IPS DF 4.7 (cell line): ENCODE data around the gene ACAP1.
"Not testable (repeated sequence)": the region's sequence is repeated elsewhere in the genome, so short reads cannot be mapped to it uniquely, and the experiment has no call there.

ENCODE experiments used
- DNase-seq: peaks from one replicate; pipeline ENCODE4 v3.0.0-alpha.2; 2013; ENCODE audit warnings: low spot score; ENCODE audit errors: extremely low read depth

Gene ACAP1

DNA sequence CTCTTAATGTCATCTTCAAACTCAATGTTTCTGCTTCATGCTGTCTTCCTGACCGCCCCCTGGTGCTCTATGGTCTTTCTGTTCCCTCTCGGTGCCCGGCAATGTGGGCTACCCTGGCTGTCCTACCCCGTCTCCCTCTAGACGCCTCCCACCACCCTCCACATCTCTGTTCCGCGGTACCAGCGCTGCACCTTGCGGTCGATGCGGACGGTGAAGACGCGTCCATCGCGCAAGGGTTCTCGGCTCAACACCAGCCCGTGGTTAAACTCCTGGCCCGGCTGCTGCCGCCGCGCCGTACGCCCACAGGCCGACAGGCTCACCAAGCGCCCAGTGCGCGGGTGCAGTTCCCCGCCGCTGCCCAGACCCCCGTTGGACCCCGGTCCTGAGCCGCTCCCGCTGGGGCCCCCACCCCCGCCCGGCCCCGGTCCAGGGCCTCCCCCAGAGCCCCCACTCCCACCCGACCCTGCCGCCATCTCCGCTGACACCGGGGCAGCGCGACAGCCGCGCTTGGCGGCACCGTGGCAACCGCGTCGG, 7.4 kb upstream of the ACAP1 start, which contains the start of gene NEURL4:
TSS of gene NEURL4 (minus strand) at position 496 of the 534 bp plus-strand sequence. CDS start at position 473, 23 bp downstream.
- no peak for DNase-seq

DNA sequence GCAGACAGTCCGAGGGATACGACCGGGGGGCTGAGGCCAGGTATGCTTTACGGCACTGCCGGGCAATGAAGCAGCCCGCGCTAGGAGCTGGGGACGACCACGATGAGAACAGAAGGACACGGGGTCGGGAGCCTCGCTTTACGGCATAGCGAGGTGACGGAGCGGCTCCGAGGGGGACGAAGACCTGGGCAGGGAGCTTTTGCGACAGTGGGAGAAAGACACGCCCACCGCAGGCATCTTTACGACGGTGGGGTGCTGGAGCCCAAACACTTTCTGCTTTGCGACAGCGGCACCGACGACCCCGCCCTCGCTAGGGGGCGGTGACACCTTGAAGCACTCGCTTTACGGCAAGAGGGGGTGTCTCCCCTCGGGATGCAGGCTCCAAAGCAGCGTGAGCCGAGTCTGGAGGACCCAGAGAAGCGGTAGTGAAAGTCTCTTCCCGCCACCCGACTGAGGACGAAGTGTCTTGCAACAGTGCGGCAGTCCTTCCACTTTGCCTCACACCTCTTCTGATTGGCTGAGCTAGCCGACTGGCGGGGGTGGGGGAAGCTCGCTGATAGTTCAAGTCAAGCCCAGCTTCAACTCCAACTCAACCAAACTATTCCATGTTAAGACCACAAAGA, 6.8 kb upstream of the ACAP1 start:
- no peak for DNase-seq

DNA sequence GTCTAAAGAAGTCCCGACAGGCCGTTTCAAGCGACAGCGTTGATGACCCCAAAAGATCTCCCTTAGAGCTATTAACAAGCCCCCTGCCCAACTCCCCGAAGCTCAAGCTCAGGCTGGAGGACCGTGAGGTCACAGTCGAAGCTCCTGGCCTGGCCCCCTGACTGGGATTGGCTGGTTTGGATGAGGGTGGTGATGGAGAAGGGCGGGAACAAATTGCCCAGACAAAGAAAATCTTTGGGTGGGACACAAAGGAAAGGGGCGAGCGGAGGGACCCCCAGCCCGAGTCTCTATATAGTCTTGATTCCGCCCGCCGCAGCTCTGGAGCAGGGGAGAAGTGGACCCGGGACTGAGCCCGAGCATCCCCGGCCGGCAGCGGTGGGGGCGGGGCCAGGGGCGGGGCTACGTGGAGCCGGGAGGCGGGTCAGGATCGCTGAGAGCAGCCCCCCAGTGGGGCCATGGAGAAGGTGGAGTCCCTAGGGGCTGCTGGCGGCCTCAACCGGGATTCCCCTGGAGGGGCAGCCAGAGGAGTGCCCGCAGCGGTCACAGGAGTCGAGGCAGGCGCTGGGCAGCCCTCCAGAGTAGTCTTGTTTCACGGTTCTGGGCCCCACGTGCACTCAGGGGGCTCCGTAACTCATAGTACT, 6.2 kb upstream of the ACAP1 start:
- DNase-seq = no peak

DNA sequence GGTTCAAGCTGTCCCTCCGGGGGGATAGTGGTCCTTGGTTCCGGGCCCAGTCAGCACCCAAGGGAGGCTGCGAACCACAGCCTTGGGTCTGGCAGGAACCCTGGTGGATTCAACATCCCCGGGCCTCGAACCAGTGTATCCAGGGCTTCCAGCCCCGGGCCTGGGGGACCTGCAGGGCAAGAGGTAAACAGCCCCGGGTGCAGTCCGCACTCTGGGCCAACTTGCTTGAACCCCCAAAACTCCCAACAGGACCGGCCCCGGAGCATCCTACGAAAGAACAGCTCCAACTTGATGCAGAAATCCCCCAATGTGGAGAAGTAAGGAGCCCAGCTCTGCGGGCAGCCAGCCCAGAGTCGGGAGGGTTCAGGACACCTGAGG, 5.7 kb upstream of the ACAP1 start:
- no peak for DNase-seq

DNA sequence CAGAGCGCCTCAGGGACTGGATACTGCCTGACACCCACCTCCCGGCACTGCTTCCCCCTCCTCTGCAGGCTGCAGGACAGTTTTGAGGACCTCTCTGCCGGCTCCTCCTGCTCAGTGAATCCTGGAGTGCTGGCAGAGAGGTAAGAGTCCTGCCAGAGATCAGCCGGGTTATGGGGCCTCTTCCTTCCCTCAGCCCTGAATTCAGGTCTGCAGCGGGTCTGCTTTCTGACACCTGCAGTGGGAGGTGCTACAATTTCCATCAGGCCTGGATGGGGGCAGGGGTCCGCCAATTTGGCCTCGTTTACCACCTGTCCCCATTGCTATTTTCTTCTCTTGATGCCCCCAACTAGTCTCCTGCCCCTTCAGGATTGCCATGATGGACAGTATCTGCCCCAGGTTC, 4.2 kb upstream of the ACAP1 start:
- DNase-seq = no peak

DNA sequence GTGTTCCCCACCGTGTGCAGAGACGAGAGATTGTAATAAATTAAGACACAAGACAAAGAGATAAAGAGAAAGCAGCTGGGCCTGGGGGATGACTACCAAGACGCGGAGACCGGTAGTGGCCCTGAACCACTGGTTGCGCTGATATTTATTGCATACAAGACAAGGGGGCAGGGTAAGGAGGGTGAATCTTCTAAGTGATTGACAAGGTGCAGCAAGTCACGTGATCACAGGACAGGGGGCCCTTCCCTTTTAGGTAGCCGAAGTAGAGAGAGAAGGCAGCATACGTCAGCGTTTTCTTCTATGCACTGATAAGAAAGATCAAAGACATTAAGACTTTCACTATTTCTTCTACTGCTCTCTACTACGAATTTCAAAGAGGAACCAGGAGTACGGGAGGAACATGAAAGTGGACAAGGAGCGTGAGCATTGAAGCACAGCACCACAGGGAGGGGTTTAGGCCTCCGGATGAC, 3.7 kb upstream of the ACAP1 start:
- not testable (repeated sequence) for DNase-seq

DNA sequence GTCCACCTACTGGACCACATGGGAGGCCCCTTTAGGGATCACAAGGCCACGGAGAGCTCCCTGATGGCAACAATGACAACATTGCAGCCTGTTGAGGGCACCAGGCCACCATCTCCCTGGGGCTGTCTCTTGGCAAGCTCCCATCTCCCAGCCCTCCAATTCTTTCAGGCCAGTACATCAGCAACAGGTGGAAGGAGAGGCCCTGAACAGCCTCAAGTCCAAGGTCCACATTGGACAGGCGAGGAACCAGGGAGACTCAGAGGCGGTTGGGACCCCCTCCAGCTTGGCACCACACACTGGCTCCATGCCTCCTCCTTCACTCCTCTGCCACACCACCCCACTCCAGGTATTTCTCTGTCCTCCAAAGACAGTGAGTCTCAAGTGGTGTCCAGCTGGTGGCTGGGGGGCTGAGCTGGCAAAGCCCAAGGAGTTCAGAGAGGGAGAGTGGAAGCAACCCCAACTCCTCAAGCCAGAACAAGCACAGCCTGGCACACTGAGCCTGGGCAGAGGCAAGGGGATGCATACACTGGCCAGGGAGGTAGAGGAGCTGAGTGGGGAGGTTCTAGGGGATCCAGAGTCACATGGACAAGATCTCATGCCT, 1.3 kb upstream of the ACAP1 start:
- DNase-seq = no peak

DNA sequence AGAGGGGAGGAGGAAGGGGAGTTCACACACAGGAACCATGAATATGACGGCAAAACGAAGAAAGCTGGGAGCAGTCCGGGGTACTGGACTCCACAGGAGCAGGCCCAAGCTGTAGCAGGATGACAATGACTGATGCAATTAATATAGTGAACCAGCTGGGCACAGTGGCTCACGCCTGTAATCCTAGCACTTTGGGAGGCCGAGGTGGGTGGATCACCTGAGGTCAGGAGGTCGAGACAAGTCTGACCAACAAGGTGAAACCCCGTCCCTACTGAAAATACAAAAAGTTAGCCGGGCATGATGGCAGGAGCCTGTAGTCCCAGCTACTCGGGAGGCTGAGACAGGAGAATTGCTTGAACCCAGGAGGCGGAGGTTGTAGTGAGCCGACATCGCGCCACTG, 564 bp upstream of the ACAP1 start:
- not testable (repeated sequence) for DNase-seq

DNA sequence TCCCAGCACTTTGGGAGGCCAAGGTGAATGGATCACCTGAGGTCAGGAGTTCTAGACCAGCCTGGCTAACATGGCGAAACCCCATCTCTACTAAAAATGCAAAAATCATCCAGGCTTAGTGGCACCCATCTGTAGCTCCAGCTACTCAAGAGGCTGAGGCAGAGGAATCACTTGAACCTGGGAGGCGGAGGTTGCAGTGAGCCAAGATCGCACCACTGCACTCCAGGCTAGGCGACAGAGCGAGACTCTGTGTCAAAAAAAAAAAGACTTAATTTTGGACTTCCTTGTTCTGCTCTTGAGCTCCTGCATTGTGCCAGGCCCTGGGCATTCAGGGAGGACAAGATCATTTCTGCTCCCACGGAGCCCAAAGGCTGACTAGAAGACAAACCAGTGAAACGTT, 1.3 kb downstream of the ACAP1 start:
- not testable (repeated sequence) for DNase-seq

DNA sequence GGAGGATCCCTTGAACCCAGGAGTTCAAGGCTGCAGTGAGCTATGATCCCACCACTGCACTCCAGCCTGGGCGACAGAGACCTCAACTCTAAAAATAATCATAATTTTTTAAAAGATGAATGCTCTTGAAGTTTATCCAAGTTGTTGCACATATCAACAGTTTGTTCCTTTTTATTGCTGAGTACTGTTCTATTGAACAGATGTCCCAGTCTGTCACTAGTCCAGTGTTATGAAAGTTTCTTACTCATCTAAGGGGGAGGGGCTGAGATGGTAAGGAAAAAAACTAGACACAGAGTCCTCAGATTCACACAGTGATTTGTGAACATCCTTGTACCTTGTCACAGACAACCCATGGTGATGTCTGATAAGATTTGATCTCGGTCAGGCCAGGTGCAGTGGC, 3.9 kb downstream of the ACAP1 start:
- no peak for DNase-seq

DNA sequence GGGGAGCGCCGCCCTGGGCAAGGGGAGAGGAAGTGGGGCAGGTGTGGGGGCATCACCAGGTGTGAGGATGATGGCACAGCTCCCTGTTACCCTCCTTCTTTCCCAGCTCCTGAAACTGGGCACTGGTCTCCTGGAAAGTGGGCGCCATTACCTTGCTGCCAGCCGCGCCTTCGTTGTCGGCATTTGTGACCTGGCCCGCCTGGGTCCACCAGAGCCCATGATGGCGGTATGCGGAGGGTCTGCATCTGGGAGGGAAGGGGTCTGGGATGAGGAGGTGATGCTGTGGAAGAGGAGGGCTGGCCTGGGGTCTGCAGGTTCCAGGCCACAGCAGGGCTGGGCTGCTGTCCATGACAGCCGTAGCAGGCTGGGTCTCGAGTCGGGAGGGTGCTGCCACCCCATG, 5.5 kb downstream of the ACAP1 start:
- no peak for DNase-seq

DNA sequence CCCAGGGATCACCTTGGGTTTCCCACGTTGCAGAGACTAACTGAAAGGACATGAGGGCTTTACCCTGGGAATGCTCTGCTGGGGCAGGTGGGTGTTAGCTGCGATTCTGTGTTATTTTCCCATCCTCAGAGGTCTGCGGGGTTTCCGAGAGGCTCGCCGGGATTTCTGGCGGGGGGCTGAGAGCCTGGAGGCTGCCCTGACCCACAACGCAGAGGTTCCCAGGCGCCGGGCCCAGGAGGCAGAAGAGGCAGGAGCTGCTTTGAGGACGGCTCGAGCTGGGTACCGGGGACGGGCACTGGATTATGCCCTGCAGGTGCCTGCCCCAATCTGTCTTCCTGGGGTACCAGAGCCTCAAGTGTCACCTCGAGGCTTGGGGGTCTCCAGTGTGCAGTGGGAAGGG, 6.9 kb downstream of the ACAP1 start:
- no peak for DNase-seq

DNA sequence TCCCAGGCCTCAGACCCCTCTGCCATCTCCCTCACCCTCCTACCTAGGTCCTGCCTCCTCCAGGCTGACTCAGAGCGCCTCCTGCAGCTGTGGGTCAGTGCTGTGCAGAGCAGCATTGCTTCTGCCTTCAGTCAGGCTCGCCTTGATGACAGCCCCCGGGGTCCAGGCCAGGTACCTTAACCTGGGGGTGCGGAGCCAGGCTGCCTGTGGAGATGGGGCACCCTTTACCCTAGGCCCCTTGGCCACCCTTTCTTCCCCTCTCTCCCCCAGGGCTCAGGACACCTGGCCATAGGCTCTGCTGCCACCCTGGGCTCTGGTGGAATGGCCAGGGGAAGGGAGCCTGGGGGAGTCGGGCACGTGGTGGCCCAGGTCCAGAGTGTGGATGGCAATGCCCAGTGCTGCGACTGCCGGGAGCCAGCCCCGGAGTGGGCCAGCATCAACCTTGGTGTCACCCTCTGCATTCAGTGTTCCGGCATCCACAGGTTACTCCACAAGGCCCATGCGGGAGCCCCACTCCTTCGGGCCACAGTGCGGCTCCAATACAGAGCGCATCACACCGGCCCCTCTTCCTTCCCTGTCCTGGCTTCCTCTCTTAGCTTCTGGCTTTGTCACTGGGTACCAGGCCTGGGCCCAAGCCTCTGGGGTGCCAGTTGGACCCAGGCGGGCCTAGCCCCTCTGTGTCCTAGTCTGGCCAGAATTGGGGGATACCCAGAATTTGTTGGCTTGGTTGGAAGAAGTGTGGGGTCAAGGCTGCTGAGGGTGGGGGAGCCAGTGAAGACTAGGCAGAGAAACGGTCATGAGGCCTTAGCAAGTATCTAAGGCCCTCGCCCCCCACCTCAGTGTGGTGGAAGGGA, 10.7 kb downstream of the ACAP1 start:
- DNase-seq = no peak

DNA sequence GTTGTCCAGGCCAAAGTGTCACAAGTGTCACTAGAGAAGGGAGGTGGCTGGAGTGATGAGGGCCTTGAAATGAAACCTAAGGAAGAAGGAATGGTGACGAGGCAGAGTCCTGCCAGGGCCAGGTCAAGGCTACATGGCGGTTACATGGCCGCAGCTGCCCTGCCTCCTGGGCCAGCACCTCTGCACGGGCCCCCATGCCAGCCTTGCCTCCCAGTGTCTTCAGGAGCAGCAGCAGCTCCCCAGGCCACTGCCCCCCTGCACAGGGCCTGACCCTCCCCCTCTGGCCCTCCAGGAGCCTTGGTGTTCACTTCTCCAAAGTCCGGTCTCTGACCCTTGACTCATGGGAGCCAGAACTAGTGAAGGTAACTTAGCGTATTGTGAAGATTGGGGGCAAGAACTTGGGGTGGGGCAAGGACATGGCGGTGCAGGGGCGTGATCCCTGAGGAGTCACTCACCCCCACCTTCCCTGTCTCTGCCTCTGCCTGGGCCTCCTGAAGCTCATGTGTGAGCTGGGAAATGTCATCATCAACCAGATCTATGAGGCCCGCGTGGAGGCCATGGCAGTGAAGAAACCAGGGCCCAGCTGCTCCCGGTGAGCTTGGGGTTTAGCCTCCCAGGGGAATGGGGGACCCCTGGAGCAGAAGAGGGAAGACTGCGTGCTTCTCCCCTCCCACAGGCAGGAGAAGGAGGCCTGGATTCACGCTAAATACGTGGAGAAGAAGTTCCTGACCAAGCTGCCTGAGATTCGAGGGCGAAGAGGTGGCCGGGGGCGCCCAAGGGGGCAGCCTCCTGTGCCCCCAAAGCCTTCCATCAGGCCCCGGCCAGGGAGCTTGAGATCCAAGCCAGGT, 11.5 kb downstream of the ACAP1 start:
- DNase-seq = no peak

DNA sequence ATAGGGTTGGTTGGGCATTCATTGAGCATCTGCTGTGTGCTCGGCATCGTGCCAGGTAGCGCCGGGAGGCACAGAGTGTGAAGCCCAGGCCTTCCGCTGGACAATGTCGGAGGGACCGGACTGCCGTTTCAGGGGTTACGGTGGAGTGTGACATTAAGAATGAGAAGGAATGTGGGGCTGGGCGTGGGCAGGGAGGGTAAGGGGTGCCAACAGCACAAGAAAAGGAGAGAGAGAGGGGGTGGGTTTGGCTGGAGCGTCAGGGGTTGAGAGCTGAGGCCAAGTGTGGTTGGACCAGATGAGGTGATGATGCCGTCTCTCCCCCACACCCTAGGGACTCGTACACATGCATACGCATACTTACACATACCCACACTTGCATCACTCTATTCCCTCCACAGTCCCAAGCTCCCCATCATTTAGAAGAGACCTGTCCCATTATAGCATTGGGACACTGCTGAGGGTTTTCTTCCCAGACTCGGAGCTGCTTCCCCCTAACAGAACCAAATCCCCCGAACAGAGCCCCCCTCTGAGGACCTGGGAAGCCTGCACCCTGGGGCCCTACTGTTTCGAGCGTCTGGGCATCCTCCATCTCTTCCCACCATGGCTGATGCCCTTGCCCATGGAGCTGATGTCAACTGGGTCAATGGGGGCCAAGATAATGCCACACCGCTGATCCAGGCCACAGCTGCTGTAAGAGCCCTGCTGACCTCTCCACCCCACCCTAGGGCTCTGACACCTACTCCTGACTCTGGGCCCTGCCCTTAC, 12.3 kb downstream of the ACAP1 start:
- DNase-seq = no peak

DNA sequence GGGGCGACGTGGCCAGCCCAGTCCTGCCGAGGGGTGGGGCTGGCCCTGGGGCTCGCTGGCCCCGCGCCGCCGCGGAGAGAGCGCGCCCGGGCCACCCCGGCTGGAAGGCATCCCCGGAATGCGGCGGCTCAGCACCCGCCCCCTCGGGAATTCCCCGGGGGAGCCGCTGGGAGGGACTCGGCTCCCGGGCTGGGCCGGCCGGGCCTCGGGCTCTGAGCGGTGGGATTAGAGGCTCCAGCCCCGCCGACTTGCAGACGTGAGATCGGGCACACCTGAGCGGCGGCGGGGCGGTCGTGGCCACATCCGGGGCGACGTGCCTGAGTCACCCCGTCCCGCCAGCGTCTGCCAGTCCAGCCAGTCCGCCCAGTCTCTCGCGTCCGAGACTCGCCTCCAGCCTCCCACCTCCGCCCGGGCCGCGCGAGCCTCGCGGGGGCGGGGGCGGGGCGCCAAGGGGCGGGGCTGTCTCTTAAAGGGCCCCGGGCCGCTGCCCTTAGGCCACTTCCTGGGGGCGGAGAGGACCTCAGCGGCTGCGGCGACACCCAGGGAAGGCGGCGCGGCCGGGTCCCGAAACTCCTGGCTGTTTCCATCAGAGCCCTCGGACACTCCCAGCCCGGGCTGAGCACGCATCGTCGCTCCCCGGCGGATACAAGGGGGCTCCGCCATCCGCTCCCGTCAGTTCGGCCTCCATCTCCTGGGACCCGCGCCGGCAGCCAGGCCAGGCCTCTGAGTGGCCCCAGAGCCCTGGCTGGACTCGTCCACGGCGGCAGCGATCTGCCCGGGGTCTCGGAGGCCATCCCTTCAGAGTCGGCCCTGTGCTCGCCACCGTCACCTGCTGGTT, 15.6 kb downstream of the ACAP1 start, which contains the start of gene KCTD11:
TSS of gene KCTD11 (plus strand) at position 498 of the 838 bp plus-strand sequence.
- no peak for DNase-seq

DNA sequence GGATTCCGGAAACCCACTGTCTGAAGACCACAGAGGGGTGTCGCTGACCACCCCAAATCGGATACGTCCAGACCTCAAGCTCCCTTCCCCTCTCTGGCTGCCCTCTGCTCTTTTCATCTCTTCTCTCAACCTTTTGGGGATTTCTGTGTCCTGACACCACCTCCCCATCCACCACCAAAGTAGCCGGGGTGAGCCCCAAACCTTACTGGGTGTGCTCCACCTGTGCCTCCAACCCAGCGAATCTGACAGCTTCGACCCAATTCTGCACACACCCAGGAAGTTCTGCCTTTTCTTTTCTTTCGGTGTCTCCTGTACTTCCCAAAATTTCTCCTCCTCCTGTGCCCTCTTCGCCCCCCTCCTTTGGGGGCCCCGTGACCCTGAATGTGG, 16.2 kb downstream of the ACAP1 start:
- DNase-seq = no peak

DNA sequence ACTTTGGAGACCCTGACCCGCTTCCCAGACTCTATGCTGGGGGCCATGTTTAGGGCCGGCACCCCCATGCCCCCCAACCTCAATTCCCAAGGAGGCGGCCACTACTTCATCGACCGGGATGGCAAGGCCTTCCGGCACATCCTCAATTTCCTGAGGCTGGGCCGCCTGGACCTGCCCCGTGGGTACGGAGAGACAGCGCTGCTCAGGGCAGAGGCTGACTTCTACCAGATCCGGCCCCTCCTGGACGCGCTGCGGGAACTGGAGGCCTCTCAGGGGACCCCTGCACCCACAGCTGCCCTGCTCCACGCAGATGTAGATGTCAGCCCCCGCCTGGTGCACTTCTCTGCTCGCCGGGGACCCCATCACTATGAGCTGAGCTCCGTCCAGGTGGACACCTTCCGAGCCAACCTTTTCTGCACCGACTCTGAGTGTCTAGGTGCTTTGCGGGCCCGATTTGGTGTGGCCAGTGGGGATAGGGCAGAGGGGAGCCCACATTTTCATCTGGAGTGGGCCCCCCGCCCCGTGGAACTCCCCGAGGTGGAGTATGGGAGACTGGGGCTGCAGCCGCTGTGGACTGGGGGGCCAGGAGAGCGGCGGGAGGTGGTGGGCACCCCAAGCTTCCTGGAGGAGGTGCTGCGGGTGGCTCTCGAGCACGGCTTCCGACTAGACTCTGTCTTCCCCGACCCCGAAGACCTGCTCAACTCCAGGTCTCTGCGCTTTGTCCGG, 16.7 kb downstream of the ACAP1 start:
- no peak for DNase-seq
